HG03139 (cell line): ENCODE data around the gene C3orf49.

Experiments used
- ATAC-seq: cut with Tn5 transposase; IDR thresholded peaks from one replicate; pipeline ENCODE4 v1.9.1; 2021; ENCODE audit not compliant: unreplicated experiment

The C3orf49 gene, protein sequence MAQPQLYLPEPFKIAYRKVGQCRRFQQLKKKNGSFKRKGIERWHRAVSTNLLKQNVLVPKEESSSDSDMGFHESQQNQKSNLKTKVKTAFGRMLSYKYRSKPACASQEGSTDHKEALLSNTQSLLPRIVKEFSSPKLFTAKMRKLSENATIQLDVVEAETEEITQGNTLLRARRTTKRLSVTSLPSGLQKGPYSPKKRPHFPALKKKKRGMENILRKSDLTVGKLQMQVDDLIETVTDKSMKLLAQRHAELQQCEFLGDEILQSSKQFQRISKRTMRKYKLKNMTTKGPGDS

DNA sequence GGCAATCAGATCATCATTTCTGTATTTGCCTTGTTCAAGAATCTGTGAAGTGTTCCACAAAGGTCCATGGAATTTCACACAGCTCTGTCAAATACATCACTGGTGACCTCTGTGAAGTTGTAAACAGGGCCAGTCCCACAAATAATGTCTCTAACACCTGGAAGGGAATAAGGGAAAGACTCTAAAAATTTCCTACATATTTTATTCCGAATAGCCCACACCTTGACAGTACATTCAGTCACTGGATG, at the start of gene C3orf49:
C3orf49 (plus strand) TSS at position 149 of the 248 bp plus-strand sequence. CDS start 173 bp downstream, outside the sequence.
- no peak for ATAC-seq

- ATAC-seq: no peak
These were observed 44.3 kb upstream of the C3orf49 start for GRCh38 chr3:63774781-63775180.

- ATAC-seq: no peak
These were observed 39.9 kb upstream of the C3orf49 start for GRCh38 chr3:63779227-63779626.

DNA sequence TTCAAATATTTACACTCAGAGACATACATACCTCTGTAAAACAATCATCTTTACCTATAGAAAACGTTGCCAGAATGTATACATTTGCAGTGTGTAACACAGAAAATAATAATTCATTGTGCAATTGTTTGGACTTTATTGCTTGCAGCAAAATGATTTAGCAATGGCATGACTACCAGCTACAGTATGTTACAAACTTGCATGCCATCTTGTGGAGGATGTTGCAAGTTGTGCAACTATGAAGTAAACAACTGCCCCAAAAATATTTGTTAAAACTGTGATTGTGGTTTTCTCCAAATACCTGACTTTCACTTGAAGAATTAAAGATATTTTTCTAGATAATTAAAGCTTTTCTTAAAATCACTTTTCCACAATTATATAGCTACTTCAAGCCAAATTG, 27.1 kb upstream of the C3orf49 start:
- no peak for ATAC-seq

- ATAC-seq: no peak
These were observed 23.7 kb upstream of the C3orf49 start for GRCh38 chr3:63795438-63795837.

DNA sequence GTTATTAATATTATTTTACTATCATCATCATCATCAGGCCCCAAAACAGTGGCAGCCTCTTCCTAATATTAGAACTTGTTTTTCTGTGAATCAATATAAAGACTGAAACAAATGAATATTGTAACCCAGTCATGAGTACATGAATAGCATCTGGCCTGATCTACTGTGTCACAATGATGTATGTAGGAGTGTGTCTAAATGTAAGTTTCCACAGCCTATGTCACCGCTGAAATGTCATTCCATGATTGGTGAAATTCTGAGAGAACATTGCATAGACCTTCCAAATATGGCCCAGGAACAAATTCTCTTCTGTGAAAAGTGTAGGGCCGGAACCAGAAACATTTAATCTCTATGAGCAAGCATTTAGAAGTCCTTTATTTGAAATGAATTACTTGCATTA, 20.6 kb upstream of the C3orf49 start:
- ATAC-seq: no peak

- ATAC-seq: no peak
These were observed 20.1 kb upstream of the C3orf49 start for GRCh38 chr3:63798949-63799348.

- no peak for ATAC-seq
These were observed 19.0 kb upstream of the C3orf49 start for GRCh38 chr3:63800097-63800496.

DNA sequence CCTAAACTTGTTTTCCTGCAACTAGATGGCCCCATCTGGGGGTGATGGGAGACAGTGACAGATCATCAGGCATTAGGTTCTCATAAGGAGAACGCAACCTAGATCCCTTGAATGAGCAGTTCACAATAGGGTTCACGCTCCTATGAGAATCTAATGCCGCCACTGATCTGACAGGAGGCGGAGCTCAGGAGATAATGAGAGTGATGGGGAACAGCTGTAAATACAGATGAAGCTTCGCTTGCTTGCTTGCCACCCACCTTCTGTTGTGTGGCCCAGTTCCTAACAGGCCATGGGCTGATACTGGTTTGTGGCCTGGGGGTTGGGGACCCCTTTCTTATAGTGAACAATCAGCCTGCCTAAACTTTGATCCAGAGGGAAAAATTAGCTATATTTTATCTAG, 15.2 kb upstream of the C3orf49 start:
- ATAC-seq: no peak

- no peak for ATAC-seq
These were observed 11.0 kb upstream of the C3orf49 start for GRCh38 chr3:63807961-63808565.

GRCh38 chr3:63808633-63809032, 10.5 kb upstream of the C3orf49 start:
- no peak for ATAC-seq

- ATAC-seq: no peak
These were observed 9.5 kb upstream of the C3orf49 start for GRCh38 chr3:63809607-63810006.

DNA sequence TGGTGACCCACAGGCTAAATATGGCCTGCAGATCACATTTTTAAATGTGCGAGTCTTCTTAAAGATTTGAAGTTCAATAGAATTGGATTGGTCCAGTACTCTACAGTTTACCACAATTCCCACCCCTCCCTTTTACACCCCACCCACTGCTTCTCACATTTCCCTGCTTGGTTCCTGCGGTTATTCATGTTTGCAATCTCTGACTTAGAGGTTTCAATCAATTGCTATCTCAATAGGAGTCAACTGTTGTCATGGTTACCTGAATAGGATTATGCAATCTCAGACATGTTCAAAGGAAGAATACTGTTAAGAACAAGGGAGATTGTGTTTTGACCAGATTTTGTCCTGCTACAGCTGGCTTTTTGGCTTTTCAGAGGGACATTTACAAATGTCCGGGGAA, 4.9 kb upstream of the C3orf49 start:
- ATAC-seq: no peak

- no peak for ATAC-seq
These were observed 1.9 kb upstream of the C3orf49 start for GRCh38 chr3:63817225-63817624.

DNA sequence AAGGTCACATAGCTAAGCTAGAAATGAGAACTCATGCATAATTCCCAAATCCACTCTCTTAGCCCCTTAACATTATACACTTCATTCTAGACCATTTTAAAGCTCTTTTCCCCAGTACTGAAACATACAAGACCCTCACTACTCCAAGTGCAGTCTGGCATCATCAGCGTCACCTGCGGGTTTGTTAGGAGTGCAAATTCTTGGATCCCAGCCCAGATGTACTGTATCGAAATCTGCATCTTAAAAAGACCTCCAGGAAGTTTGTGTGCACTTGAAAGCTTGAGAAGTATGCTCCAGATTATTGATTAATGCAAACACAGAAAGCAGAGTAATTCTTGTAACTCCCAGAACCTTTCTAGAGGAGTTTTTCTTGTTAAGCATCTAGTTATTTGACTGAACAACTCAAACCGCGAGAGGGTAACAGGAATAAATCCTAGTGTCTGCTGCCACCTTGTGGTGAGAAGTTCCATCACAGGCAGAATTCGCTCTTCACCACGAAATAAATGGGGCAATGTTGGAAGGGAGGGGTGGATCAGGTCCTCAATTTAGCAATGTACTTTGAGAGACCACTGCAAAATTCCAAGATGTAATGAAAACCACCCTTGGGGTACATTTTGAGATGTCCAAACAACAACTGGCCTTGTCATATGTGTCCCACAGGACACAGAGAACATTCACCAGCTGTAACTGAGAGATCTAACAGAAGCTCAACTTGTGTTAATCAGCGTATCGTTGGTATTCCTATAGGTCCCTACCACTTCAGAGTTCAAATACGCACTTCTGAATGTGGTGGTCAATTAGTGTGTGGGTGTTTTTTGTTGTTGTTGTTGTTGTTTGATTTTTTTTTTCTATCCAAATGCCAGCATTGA, 583 bp upstream of the C3orf49 start:
- ATAC-seq: peak; percentile 49

GRCh38 chr3:63824309-63824708, 5.2 kb downstream of the C3orf49 start:
- no peak for ATAC-seq

DNA sequence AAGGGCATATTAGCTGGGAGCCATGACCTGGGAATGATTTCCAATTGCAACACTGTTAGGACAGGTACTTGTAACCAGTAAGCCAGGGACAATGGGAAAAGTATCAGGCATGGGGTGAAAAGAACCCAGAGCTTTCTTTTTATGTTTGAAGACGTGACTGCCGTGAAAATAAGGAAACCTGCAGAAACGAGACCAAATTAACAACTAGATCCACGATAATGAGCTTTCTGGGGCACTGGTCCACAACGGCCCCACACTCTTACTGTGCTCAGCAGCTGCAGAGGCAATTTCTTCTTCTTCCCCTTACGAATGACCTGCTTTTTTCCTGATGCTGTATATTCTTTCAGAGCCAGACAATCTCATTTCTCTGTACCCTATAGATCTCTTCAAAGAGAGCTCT, 11.4 kb downstream of the C3orf49 start:
- ATAC-seq: no peak

DNA sequence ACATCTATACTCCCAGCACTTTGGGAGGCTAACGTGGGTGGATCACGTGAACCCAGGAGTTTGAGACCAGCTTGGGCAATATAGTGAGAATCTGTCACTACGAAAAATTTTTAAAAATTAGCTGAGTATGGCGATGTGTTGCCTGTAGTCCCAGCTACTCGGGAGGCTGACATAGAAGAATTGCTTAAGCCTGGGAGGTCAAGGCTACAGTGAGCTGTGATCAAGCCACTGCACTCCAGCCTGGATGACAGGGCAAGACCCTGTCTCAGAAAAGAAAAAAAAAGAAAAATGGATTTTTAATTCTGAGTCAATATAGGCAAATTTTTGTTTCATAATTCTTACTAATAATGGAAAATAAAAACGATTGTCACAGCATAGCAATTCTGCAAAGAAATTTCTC, 13.3 kb downstream of the C3orf49 start:
- ATAC-seq: no peak

GRCh38 chr3:63841704-63842103, 22.6 kb downstream of the C3orf49 start:
- ATAC-seq: no peak

DNA sequence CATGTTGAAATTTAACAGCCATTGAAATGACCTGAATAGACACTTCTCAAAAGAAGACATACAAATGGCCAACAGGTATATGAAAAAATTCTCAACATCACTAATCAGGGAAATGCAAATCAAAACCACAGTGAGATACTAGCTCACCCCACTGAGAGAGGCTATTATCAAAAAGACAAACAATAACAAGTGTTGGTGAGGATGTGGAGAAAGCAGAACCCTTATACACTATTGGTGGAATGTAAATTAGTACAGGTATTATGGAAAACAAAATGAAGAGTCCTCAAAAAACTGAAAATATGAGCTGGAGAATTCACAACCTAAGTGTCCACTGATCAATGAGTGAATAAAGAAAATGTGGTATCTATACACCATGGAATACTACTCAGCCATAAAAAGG, 23.0 kb downstream of the C3orf49 start:
- no peak for ATAC-seq

DNA sequence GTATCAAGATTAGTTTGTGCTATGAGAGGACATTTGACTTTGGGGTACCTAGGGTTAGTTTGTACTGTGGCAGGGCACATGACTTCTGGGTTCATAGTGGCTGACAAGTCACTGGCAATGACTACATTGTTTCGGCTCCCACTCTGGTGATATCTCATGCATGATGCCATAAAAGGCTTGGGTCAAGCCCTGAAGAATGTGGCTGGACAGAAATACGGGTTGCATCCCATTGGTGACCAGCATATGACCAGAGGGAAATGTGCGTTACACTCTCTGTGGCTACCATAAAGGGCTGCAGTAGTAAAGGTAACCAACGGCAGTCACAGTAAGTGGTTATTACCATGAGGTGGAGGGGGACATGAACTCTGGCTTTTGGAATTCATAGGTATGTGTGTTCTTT, 26.1 kb downstream of the C3orf49 start:
- no peak for ATAC-seq

DNA sequence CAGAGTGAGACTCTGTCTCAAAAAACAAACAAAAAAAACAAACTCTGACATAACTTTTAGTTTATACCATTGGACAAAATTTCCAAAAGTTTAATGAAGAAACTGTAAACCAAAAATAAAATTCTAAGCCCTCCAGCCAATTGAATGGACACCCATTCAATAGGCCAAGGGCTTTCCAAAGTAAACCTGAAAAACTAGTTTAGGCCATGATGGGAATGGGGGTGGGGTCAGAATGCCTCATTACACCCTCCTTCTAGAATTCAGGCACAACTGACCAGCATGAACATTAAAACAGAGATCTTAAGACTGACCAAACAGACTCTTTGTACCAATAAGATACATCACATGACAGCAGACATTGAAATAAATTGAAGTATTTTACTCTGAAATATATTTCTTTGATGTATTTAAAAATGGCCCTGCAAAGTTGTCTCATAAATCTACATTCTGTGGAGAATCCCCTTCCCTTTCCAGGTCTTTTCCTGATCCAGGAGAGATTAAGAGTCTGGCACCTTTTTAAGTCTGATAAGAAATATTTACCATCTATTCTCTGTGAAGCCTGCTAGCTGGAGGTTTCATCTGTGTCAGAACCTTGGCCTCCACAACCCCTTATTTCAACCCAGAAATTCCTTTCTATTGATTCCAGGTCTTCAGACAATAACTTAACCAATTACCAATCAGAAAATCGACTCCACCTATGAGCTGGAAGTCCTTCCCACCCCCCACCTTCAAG, 28.8 kb downstream of the C3orf49 start:
- ATAC-seq: no peak
